Measurements from ENCODE around the gene HLA-DQA1. TPM values are rescaled to one million over a fixed set of nuclear protein-coding genes. Genes with fewer than 3 reads are reported as not detected.
A peak's percentile ranks its signal among the peaks of the same experiment; 100 is the strongest.
"Not testable (repeated sequence)": the region's sequence is repeated elsewhere in the genome, so short reads cannot be mapped to it uniquely, and the experiment has no call there.

HLA-DQA1 gene
- total and polyA plus RNA-seq, 7 experiments from 2014 or later = 0.59 to 43.4 (median 10.7) TPM

DNA sequence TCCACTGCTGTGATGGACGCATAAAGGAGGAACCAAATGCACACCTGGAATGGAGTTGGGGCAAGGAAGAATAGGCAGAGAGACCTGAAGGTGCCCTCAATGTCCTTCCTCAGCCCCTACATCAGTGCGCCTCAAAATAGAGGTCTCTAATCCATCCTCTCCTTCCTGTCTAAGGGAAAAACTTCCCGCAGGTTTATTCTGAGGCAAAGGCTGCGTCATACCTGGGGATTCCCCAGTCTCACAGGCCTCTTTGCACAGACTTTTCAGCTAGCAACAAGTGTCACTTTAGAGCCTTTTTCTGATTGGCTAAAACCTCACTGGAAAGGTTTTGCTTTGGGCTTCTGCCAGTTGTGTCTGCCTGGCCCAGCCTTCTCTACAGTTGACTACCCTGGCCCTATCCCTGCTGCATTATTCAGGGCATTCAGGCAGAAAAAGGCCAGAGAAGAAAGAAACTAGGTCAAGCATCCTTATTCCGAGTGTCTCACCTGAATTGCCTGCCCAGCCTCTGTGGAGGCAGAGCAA lies 31.1 kb downstream of the HLA-DQA1 start:
- Mint-ChIP-seq H3K36me3 (peaks cover 0 to 9% (median 4%) of the 10 kb centered on the region in 5 donors), H3K4me1 (peaks cover 15 to 48% (median 40%) of the 10 kb centered on the region in 7 donors), H3K27ac (peak overlapping the region in 4 of 9 donors; percentile 8 to 83 (median 54)), H3K27me3 (peaks cover 12 to 54% (median 20%) of the 10 kb centered on the region in 5 donors), H3K9me3 (peaks cover 0 to 8% (median 2%) of the 10 kb centered on the region in 11 donors), H3K4me3 (peak overlapping the region in 2 of 10 donors; percentile 10 to 48)
- intact Hi-C loops (cut with micrococcal nuclease) = loop anchor here (1.0 to 5.0 kb wide), 3 partner anchors 17 to 61 kb away; no protein-coding TSS in a partner anchor
- ATAC-seq (peak; percentile 66), DNase-seq (peak in 6 of 9 donors; percentile 33 to 78 (median 67))
- POLR2A ChIA-PET = interaction anchor here (1.0 kb wide), 1 partner anchor 11 kb away, joined by 3 read pairs; no protein-coding TSS in a partner anchor
- peaks cover 11% of the 10 kb centered on the region in 2 donors for H3K4me1 ChIP-seq (ENCODE audit: control insufficient read depth in 2 of 2, insufficient read depth in 2 of 2, low read length in 2 of 2)
- no peak overlapping the region for H3K4me3 ChIP-seq (ENCODE audit: low read length)
- no peaks in the 10 kb centered on the region for H3K36me3 ChIP-seq (ENCODE audit: control insufficient read depth in 2 of 3, insufficient read depth in 3 of 3, low read length in 3 of 3)
- CTCF ChIA-PET = interaction anchor here (1.0 kb wide), 1 partner anchor 24 kb away, joined by 3 read pairs; no protein-coding TSS in a partner anchor
- H3K9me3 ChIP-seq (ENCODE audit: control insufficient read depth in 2 of 3, low read length in 3 of 3) = no peaks in the 10 kb centered on the region
- no peaks in the 10 kb centered on the region for H3K27me3 ChIP-seq (ENCODE audit: control insufficient read depth in 2 of 2, insufficient read depth in 2 of 2, low read length in 2 of 2)
- H3K27ac ChIP-seq (ENCODE audit: low read depth, low read length) = no peak overlapping the region

DNA sequence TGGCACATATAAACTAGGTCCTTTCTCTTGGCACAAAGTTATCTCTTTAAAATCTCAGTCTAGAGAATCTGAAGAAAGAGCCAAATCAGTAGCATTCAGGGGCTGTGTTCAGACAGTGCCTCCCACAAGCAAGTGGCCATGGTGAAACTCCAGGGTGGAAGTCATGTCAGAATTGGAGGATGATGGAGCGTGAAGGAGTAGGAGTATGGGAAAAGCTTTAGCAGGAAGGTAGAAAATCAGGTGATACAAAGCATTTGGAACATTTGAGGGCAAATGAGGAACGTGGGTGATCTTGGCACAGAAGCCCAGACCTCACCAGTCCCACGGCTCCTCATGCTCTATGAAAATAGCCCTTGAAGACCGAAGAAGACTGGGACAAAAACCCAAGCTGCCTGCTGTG lies 32.0 kb downstream of the HLA-DQA1 start:
- DNase-seq = no peak
- H3K9me3 Mint-ChIP-seq = peaks cover 0 to 15% (median 2%) of the 10 kb centered on the region in 11 donors
- no peaks in the 10 kb centered on the region for H3K36me3 ChIP-seq (ENCODE audit: control insufficient read depth in 2 of 3, insufficient read depth in 3 of 3, low read length in 3 of 3)
- H3K4me1 Mint-ChIP-seq = peaks cover 15 to 43% (median 36%) of the 10 kb centered on the region in 7 donors
- H3K4me3 ChIP-seq (ENCODE audit: low read length) = no peak overlapping the region
- ChIA-PET CTCF (interaction anchor here (1.0 kb wide), 1 partner anchor 23 kb away, joined by 3 read pairs; no protein-coding TSS in a partner anchor), POLR2A (interaction anchor here (0.8 to 1.0 kb wide), 2 partner anchors 10 to 145 kb away, joined by 3 to 6 read pairs; no protein-coding TSS in a partner anchor)
- H3K27me3 ChIP-seq (ENCODE audit: control insufficient read depth in 2 of 2, insufficient read depth in 2 of 2, low read length in 2 of 2) = no peaks in the 10 kb centered on the region
- H3K36me3 Mint-ChIP-seq = peaks cover 0 to 9% (median 4%) of the 10 kb centered on the region in 5 donors
- no peaks in the 10 kb centered on the region for H3K9me3 ChIP-seq (ENCODE audit: control insufficient read depth in 2 of 3, low read length in 3 of 3)
- ATAC-seq = no peak
- no peak overlapping the region for H3K27ac ChIP-seq (ENCODE audit: low read depth, low read length)
- peaks cover 10 to 50% (median 15%) of the 10 kb centered on the region in 5 donors for H3K27me3 Mint-ChIP-seq
- H3K27ac Mint-ChIP-seq = peak overlapping the region in 1 of 9 donors; percentile 37
- intact Hi-C loops (cut with micrococcal nuclease) = loop anchor here in 1 of 2 donors (2.0 to 5.0 kb wide), 2 partner anchors 46 to 62 kb away; no protein-coding TSS in a partner anchor
- peaks cover 4 to 11% of the 10 kb centered on the region in 2 donors for H3K4me1 ChIP-seq (ENCODE audit: control insufficient read depth in 2 of 2, insufficient read depth in 2 of 2, low read length in 2 of 2)
- H3K4me3 Mint-ChIP-seq = no peak overlapping the region

DNA sequence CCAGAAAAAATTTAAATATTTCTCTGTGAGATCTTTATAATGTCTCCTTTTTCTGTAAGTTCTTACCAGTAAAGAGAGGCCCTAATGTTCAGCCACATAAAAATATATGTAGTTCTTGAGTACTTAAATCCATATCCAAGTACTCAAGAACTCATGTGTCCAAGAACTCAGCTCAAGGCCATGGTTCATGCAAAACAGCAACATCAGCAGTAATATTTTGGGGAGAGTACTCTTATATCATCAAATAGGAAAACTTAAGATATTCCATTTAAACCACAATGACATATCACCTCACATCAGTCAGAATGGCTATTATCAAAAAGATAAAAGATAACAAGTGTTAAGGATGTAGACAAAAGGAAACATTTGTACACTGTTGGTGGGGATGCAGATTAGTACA lies 32.7 kb downstream of the HLA-DQA1 start:
- POLR2A ChIA-PET = interaction anchor here (0.8 kb wide), 1 partner anchor 144 kb away, joined by 6 read pairs; no protein-coding TSS in a partner anchor
- Histone ChIP-seq H3K4me3 (ENCODE audit: low read length) (no peak overlapping the region), H3K36me3 (ENCODE audit: control insufficient read depth in 2 of 3, insufficient read depth in 3 of 3, low read length in 3 of 3) (no peaks in the 10 kb centered on the region), H3K9me3 (ENCODE audit: control insufficient read depth in 2 of 3, low read length in 3 of 3) (no peaks in the 10 kb centered on the region), H3K27me3 (ENCODE audit: control insufficient read depth in 2 of 2, insufficient read depth in 2 of 2, low read length in 2 of 2) (no peaks in the 10 kb centered on the region), H3K27ac (ENCODE audit: low read depth, low read length) (no peak overlapping the region), H3K4me1 (ENCODE audit: control insufficient read depth in 2 of 2, insufficient read depth in 2 of 2, low read length in 2 of 2) (peaks cover 4 to 11% of the 10 kb centered on the region in 2 donors)
- Mint-ChIP-seq H3K27ac (no peak overlapping the region), H3K9me3 (peaks cover 0 to 21% (median 2%) of the 10 kb centered on the region in 11 donors), H3K4me3 (no peak overlapping the region), H3K4me1 (peaks cover 13 to 39% (median 32%) of the 10 kb centered on the region in 7 donors), H3K36me3 (peaks cover 0 to 7% (median 4%) of the 10 kb centered on the region in 5 donors), H3K27me3 (peaks cover 10 to 53% (median 15%) of the 10 kb centered on the region in 5 donors)
- CTCF ChIA-PET = no interaction called here
- intact Hi-C loops (cut with micrococcal nuclease) = loop anchor here in 1 of 2 donors (2.0 to 5.0 kb wide), 2 partner anchors 47 to 63 kb away; no protein-coding TSS in a partner anchor
- ATAC-seq = no peak
- DNase-seq = no peak

DNA sequence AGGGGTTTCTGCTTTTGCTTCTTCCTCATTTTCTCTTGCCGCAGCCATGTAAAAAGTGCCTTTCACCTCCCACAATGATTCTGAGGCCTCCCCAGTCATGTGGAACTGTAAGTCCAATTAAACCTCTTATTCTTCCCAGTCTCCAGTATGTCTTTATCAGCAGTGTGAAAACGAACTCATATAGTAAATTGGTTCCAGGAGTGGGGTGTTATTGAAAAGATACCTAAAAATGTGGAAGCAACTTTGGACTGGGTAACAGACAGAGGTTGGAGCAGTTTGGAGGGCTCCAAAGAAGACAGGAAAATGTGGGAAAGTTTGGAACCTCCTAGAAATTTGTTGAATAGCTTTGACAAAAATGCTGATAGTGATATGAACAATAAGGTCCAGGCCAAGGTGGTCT lies 34.7 kb downstream of the HLA-DQA1 start:
- ATAC-seq, CTCF ChIA-PET: not testable (repeated sequence)
- peaks cover 0 to 34% (median 4%) of the 10 kb centered on the region in 11 donors for H3K9me3 Mint-ChIP-seq

DNA sequence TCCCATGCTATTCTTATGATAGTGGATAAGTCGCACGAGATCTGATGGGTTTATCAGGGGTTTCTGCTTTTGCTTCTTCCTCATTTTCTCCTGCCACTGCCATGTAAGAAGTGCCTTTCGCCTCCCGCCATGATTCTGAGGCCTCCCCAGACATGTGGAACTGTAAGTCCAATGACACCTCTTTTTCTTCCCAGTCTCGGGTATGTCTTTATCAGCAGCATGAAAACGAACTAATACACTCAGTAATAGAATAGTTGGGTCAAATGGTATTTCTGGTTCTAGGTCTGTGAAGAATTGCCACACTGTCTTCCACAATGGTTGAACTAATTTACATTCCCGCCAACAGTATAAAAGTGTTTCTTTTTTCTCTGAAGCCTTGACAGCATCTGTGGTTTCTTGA lies 36.9 kb downstream of the HLA-DQA1 start:
- H3K36me3 ChIP-seq (ENCODE audit: control insufficient read depth in 2 of 3, insufficient read depth in 3 of 3, low read length in 3 of 3); CTCF ChIA-PET; ATAC-seq; H3K4me3 ChIP-seq (ENCODE audit: low read length); intact Hi-C loops (cut with micrococcal nuclease); H3K4me1 ChIP-seq (ENCODE audit: control insufficient read depth in 2 of 2, insufficient read depth in 2 of 2, low read length in 2 of 2); H3K4me1 Mint-ChIP-seq; H3K4me3 Mint-ChIP-seq; DNase-seq; H3K9me3 ChIP-seq (ENCODE audit: control insufficient read depth in 2 of 3, low read length in 3 of 3); POLR2A ChIA-PET; H3K27me3 ChIP-seq (ENCODE audit: control insufficient read depth in 2 of 2, insufficient read depth in 2 of 2, low read length in 2 of 2); H3K27ac Mint-ChIP-seq; H3K27ac ChIP-seq (ENCODE audit: low read depth, low read length): not testable (repeated sequence)
- Mint-ChIP-seq H3K27me3 (peaks cover 0 to 66% (median 0%) of the 10 kb centered on the region in 5 donors), H3K9me3 (peaks cover 0 to 54% (median 16%) of the 10 kb centered on the region in 11 donors), H3K36me3 (peaks cover 6 to 17% (median 13%) of the 10 kb centered on the region in 5 donors)

More for the DNA sequence above, 34.7 kb downstream of the HLA-DQA1 start:
- H3K4me3 ChIP-seq (ENCODE audit: low read length); H3K27ac Mint-ChIP-seq; H3K9me3 ChIP-seq (ENCODE audit: control insufficient read depth in 2 of 3, low read length in 3 of 3); H3K4me3 Mint-ChIP-seq; H3K27ac ChIP-seq (ENCODE audit: low read depth, low read length); POLR2A ChIA-PET; H3K36me3 ChIP-seq (ENCODE audit: control insufficient read depth in 2 of 3, insufficient read depth in 3 of 3, low read length in 3 of 3); H3K36me3 Mint-ChIP-seq; H3K4me1 ChIP-seq (ENCODE audit: control insufficient read depth in 2 of 2, insufficient read depth in 2 of 2, low read length in 2 of 2); DNase-seq; intact Hi-C loops (cut with micrococcal nuclease); H3K27me3 ChIP-seq (ENCODE audit: control insufficient read depth in 2 of 2, insufficient read depth in 2 of 2, low read length in 2 of 2): not testable (repeated sequence)
- Mint-ChIP-seq H3K27me3 (peaks cover 0 to 54% (median 0%) of the 10 kb centered on the region in 5 donors), H3K4me1 (peaks cover 0 to 19% (median 13%) of the 10 kb centered on the region in 7 donors)

DNA sequence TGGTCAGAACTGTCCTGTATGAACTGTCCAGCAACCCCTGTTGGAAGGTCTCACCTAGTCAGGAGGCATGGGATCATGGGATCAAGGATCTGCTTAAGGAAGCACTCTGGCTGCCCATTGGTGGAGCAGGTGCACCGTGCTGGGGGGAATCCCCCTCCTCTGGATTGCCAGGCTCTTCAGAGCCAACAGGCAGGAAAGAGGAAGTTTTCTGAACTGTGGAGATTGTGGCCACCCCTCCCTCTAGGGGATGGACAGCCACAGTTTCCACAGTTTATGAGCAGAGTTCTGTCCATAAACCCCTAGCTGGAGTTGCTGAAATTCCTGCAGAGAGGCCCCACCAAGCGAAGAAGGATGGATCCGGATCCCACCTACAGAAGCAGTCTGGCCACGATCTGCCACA lies 42.3 kb downstream of the HLA-DQA1 start:
- Histone ChIP-seq H3K27ac (ENCODE audit: low read depth, low read length) (no peak overlapping the region), H3K9me3 (ENCODE audit: control insufficient read depth in 2 of 3, low read length in 3 of 3) (no peaks in the 10 kb centered on the region), H3K4me1 (ENCODE audit: control insufficient read depth in 2 of 2, insufficient read depth in 2 of 2, low read length in 2 of 2) (no peaks in the 10 kb centered on the region), H3K4me3 (ENCODE audit: low read length) (no peak overlapping the region), H3K27me3 (ENCODE audit: control insufficient read depth in 2 of 2, insufficient read depth in 2 of 2, low read length in 2 of 2) (no peaks in the 10 kb centered on the region), H3K36me3 (ENCODE audit: control insufficient read depth in 2 of 3, insufficient read depth in 3 of 3, low read length in 3 of 3) (no peaks in the 10 kb centered on the region)
- ChIA-PET POLR2A (interaction anchor here (0.8 kb wide), 1 partner anchor 10 kb away, joined by 3 read pairs; no protein-coding TSS in a partner anchor), CTCF (no interaction called here)
- intact Hi-C loops (cut with micrococcal nuclease) = no loop called here
- no peak for DNase-seq
- Mint-ChIP-seq H3K27me3 (peaks cover 0 to 75% (median 0%) of the 10 kb centered on the region in 5 donors), H3K4me1 (peaks cover 0 to 5% (median 0%) of the 10 kb centered on the region in 7 donors), H3K27ac (no peak overlapping the region), H3K4me3 (no peak overlapping the region), H3K36me3 (peaks cover 6 to 11% (median 9%) of the 10 kb centered on the region in 5 donors), H3K9me3 (peaks cover 0 to 37% (median 21%) of the 10 kb centered on the region in 11 donors)
- ATAC-seq = no peak
